Mucosa of descending colon (tissue), 3 donors: Measurements from ENCODE around the gene SNAPC2. TPM values are rescaled to one million over a fixed set of nuclear protein-coding genes. Genes with fewer than 3 reads are reported as not detected.
"Not testable (repeated sequence)": the region's sequence is repeated elsewhere in the genome, so short reads cannot be mapped to it uniquely, and the experiment has no call there.

Experiments
- ATAC-seq: fragments of 200-7000 bp; cut with Tn5 transposase; one replicate; pipeline ENCODE4 v1.9.1; 2020; ENCODE audit warnings: mild to moderate bottlenecking, moderate library complexity
- DNase-seq, 3 donors: peaks; one replicate each; pipeline ENCODE4 v3.0.0-alpha.2; 2020
- H3K36me3 ChIP-seq: fragments of 200-600 bp; one replicate; pipeline ENCODE4 v1.8.0; 2021; ENCODE audit warnings: low read depth, mild to moderate bottlenecking
- H3K4me1 ChIP-seq: fragments of 200-600 bp; one replicate; pipeline ENCODE4 v1.8.0; 2021; ENCODE audit warnings: low read depth, mild to moderate bottlenecking
- H3K4me3 ChIP-seq: fragments of 200-600 bp; one replicate; pipeline ENCODE4 v1.8.0; 2021; ENCODE audit warnings: mild to moderate bottlenecking
- H3K9me3 ChIP-seq: fragments of 200-600 bp; one replicate; pipeline ENCODE4 v1.8.0; 2021; ENCODE audit warnings: mild to moderate bottlenecking
- intact Hi-C, 2 donors: fragments of 100-400 bp; cut with DNase I in 1 of 2; cut with micrococcal nuclease in 1 of 2; formaldehyde crosslinking; loops; one replicate each; pipeline versions ENCODE4 v1.11.0 to v1.11.1; 2022; cut with DNase I, micrococcal nuclease
- total RNA-seq, 3 donors: library from RNA; stranded (reverse); fragmentation: NEBNext Ultra II Directional in 2 of 3; extraction: Animal tissue kit (Norgen Biotek cat#: 25700) in 2 of 3; gene quantifications; one replicate each; pipeline versions ENCODE4 v1.2.1 to v1.2.4, GENCODE V29; 2021 to 2023
- TF ChIP-seq, protein P1 (sequence below): fragments of 200-600 bp; IDR thresholded peaks from one replicate; pipeline ENCODE4 v1.8.0; 2022; ENCODE audit warnings: antibody characterized with exemption, mild to moderate bottlenecking
- donor health status: DM: no; HTN: no; CAD: no; lungs with moderate emphysema.
- donor health status: DM: no; HTN: no; CAD: no.
- donor health status: DM: no; HTN: yes; CAD: no.

The SNAPC2 gene
- total RNA-seq, 3 donors from 2014 or later = 10.7 to 22.1 (median 14.7) TPM

DNA sequence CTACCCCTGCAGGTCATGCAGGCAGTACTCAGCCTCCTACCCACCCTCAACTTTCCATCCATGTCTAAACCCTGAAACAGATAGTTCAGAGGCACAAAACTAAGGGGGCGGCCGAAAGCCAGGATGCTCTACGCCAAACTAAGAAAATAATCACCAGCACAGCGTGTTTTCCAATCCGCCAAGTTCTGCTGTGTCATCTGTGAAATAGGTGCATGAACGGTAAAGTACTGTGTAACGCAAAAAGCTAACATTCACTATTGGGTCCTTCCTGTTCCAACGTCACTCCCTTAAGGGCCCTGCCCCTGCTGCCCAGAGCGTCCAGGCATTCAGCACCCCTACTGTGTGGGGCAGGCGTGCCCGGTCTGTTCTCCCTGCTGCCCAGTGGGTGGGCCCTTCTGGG is 35.6 kb downstream of the SNAPC2 start:
- intact Hi-C loops = no loop called here
- no peaks in the 10 kb centered on the region for H3K9me3 ChIP-seq
- no peaks in the 10 kb centered on the region for H3K36me3 ChIP-seq
- TF ChIP-seq, protein P1, sequence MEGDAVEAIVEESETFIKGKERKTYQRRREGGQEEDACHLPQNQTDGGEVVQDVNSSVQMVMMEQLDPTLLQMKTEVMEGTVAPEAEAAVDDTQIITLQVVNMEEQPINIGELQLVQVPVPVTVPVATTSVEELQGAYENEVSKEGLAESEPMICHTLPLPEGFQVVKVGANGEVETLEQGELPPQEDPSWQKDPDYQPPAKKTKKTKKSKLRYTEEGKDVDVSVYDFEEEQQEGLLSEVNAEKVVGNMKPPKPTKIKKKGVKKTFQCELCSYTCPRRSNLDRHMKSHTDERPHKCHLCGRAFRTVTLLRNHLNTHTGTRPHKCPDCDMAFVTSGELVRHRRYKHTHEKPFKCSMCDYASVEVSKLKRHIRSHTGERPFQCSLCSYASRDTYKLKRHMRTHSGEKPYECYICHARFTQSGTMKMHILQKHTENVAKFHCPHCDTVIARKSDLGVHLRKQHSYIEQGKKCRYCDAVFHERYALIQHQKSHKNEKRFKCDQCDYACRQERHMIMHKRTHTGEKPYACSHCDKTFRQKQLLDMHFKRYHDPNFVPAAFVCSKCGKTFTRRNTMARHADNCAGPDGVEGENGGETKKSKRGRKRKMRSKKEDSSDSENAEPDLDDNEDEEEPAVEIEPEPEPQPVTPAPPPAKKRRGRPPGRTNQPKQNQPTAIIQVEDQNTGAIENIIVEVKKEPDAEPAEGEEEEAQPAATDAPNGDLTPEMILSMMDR = no peak
- no peak for ATAC-seq
- DNase-seq = no peak
- no peak overlapping the region for H3K4me3 ChIP-seq
- no peaks in the 10 kb centered on the region for H3K4me1 ChIP-seq

DNA sequence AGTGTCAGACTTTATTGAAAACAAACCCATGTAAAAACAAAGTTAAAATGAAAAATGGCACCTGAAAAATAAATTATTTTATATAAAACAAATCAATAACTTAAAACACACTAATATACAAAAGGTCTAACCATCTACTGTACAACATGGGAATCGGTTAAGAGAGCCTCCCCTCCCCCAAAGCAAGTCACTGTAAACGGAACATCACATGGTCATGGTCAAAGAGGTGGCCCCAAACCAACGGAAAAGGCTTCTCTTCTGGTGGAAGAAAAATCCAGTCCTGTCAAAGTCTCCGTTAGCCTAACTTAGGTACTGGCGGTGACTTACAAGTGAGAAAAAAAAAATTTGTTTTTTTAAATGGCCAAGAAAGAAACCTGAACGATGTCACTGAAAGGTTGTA is 39.1 kb downstream of the SNAPC2 start:
- intact Hi-C loops = no loop called here
- ATAC-seq = no peak
- no peaks in the 10 kb centered on the region for H3K9me3 ChIP-seq
- H3K4me3 ChIP-seq = no peak overlapping the region
- TF ChIP-seq, protein P1 = no peak
- H3K4me1 ChIP-seq = no peaks in the 10 kb centered on the region
- no peak for DNase-seq
- H3K36me3 ChIP-seq = no peaks in the 10 kb centered on the region

GRCh38 chr19:7961082-7961481 is 40.9 kb downstream of the SNAPC2 start:
- H3K4me3 ChIP-seq, ATAC-seq, intact Hi-C loops, DNase-seq, H3K36me3 ChIP-seq, H3K9me3 ChIP-seq, H3K4me1 ChIP-seq: not testable (repeated sequence)

GRCh38 chr19:7961920-7962626 is 41.9 kb downstream of the SNAPC2 start:
- Histone ChIP-seq H3K4me3 (no peak overlapping the region), H3K36me3 (no peaks in the 10 kb centered on the region), H3K9me3 (no peaks in the 10 kb centered on the region), H3K4me1 (no peaks in the 10 kb centered on the region)
- intact Hi-C loops = no loop called here
- DNase-seq (no peak), ATAC-seq (no peak)
- TF ChIP-seq, protein P1 = no peak

GRCh38 chr19:7962644-7963268 is 42.6 kb downstream of the SNAPC2 start:
- Histone ChIP-seq H3K4me3 (no peak overlapping the region), H3K36me3 (no peaks in the 10 kb centered on the region), H3K9me3 (no peaks in the 10 kb centered on the region), H3K4me1 (no peaks in the 10 kb centered on the region)
- intact Hi-C loops = no loop called here
- ATAC-seq (no peak), DNase-seq (no peak)
- TF ChIP-seq, protein P1 = no peak

DNA sequence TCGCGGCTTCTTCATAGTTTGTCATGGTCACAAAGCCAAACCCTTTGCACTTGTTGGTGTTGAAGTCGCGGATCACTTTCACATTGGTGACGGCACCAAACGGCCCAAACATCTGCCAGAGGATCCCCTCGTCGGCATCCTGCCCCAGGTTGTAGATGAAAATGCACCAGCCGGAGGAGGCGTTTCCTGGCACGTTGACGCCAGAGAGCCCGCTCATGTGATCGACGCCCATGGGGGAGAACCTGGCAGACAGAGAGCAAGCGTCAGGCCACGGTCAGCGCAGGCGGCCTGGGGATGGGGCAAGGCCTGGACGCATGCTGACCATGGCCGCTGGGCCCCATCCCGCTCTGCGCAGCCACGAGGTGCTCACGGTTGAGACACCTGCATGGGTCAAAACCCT is 43.4 kb downstream of the SNAPC2 start:
- TF ChIP-seq, protein P1 = no peak
- DNase-seq (no peak), ATAC-seq (no peak)
- Histone ChIP-seq H3K36me3 (no peaks in the 10 kb centered on the region), H3K4me1 (no peaks in the 10 kb centered on the region), H3K9me3 (no peaks in the 10 kb centered on the region), H3K4me3 (no peak overlapping the region)
- intact Hi-C loops = no loop called here
